ENCODE data around the gene PHF21B. TPM values are rescaled to one million over a fixed set of nuclear protein-coding genes. Genes with fewer than 3 reads are reported as not detected.

Gene PHF21B
- total and polyA plus RNA-seq, 2 experiments from 2014 or later, result 20.6 to 149 TPM

DNA sequence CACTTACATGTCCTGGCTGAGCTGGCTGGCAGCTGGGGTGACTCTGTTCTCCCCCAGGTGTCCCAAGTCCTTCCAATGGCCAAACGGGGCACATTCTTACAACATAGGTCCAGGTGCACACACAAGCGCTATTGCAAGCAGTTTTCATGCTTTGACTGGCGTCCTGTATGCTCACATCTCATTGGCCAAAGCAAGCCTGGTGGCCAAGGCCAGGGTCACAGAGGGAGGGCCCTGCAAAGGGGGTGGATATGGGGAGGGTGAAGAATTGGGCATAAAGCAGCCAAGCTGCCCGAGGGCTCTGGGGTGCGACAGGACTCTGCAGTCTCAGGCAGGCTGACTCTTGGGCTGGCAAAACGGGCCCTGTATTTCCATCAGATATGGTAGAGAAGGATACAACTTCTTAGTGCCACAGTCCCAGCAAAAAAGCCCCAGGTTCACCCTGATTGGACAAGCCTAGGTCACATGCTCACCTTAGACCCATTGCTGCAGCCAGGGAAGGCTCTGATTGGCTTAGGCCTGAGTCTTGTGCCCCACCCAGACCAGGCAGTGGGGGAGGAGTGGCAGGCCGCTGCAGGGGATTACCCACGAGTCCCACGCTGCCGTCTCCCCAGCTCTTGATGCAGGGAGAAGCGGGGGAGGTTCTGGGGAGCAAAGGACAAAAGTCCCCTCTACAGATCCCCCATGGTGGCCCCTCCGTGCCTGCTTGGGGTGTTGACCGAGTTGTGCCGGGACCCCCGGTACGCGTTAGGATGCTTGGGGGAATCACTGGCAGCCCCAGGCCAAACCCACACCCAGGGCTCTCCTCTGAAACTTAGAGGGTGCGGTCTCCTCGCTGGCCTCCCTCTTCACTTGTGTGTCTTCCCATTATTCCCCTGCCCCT, 146.6 kb downstream of the PHF21B start:
- Histone ChIP-seq H3F3A (replicated peaks; ENCODE audit: low read depth) (no peaks in the 10 kb centered on the region), H3K4me3 (no peak overlapping the region), H3K27ac (ENCODE audit: low read depth) (no peak overlapping the region), H3K36me3 (ENCODE audit: insufficient read depth) (no peaks in the 10 kb centered on the region), H3K79me2 (replicated peaks; ENCODE audit: insufficient read depth) (no peaks in the 10 kb centered on the region), H3K4me2 (no peak overlapping the region), H4K20me1 (replicated peaks; ENCODE audit: insufficient read depth) (no peaks in the 10 kb centered on the region), H3K4me1 (ENCODE audit: insufficient read depth) (no peaks in the 10 kb centered on the region), H3K9me2 (ENCODE audit: insufficient read depth) (no peaks in the 10 kb centered on the region), H2AFZ (no peak overlapping the region), H3K27me3 (ENCODE audit: insufficient read depth) (no peaks in the 10 kb centered on the region)
- TF ChIP-seq POLR2AphosphoS5 (IDR thresholded peaks at IDR 0.05; ENCODE audit: low read depth) (no peak), JUNB (IDR thresholded peaks at IDR 0.05; ENCODE audit: unreplicated experiment) (no peak), EZH2 (IDR thresholded peaks at IDR 0.05; ENCODE audit: low read depth, unreplicated experiment) (no peak), STAT1 (IDR thresholded peaks at IDR 0.05; ENCODE audit: unreplicated experiment) (no peak), EZH2phosphoT487 (IDR thresholded peaks at IDR 0.05; ENCODE audit: unreplicated experiment) (no peak), CREB1 (CRISPR knock-in tag; IDR thresholded peaks at IDR 0.05; ENCODE audit: low read depth) (no peak), ZNF331 (CRISPR knock-in tag; IDR thresholded peaks at IDR 0.05; ENCODE audit: low read depth) (no peak), NANOG (IDR thresholded peaks at IDR 0.05; ENCODE audit: borderline replicate concordance) (no peak), ZNF114 (CRISPR knock-in tag; IDR thresholded peaks at IDR 0.05) (no peak)
- TF ChIP-seq, protein P1, sequence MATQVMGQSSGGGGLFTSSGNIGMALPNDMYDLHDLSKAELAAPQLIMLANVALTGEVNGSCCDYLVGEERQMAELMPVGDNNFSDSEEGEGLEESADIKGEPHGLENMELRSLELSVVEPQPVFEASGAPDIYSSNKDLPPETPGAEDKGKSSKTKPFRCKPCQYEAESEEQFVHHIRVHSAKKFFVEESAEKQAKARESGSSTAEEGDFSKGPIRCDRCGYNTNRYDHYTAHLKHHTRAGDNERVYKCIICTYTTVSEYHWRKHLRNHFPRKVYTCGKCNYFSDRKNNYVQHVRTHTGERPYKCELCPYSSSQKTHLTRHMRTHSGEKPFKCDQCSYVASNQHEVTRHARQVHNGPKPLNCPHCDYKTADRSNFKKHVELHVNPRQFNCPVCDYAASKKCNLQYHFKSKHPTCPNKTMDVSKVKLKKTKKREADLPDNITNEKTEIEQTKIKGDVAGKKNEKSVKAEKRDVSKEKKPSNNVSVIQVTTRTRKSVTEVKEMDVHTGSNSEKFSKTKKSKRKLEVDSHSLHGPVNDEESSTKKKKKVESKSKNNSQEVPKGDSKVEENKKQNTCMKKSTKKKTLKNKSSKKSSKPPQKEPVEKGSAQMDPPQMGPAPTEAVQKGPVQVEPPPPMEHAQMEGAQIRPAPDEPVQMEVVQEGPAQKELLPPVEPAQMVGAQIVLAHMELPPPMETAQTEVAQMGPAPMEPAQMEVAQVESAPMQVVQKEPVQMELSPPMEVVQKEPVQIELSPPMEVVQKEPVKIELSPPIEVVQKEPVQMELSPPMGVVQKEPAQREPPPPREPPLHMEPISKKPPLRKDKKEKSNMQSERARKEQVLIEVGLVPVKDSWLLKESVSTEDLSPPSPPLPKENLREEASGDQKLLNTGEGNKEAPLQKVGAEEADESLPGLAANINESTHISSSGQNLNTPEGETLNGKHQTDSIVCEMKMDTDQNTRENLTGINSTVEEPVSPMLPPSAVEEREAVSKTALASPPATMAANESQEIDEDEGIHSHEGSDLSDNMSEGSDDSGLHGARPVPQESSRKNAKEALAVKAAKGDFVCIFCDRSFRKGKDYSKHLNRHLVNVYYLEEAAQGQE (IDR thresholded peaks at IDR 0.05; ENCODE audit: unreplicated experiment), result no peak
- TF ChIP-seq, protein P2, sequence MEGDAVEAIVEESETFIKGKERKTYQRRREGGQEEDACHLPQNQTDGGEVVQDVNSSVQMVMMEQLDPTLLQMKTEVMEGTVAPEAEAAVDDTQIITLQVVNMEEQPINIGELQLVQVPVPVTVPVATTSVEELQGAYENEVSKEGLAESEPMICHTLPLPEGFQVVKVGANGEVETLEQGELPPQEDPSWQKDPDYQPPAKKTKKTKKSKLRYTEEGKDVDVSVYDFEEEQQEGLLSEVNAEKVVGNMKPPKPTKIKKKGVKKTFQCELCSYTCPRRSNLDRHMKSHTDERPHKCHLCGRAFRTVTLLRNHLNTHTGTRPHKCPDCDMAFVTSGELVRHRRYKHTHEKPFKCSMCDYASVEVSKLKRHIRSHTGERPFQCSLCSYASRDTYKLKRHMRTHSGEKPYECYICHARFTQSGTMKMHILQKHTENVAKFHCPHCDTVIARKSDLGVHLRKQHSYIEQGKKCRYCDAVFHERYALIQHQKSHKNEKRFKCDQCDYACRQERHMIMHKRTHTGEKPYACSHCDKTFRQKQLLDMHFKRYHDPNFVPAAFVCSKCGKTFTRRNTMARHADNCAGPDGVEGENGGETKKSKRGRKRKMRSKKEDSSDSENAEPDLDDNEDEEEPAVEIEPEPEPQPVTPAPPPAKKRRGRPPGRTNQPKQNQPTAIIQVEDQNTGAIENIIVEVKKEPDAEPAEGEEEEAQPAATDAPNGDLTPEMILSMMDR (conservative IDR thresholded peaks at IDR 0.05; ENCODE audit: low read depth in 2 of 2), result no peak
- TF ChIP-seq, protein P3, sequence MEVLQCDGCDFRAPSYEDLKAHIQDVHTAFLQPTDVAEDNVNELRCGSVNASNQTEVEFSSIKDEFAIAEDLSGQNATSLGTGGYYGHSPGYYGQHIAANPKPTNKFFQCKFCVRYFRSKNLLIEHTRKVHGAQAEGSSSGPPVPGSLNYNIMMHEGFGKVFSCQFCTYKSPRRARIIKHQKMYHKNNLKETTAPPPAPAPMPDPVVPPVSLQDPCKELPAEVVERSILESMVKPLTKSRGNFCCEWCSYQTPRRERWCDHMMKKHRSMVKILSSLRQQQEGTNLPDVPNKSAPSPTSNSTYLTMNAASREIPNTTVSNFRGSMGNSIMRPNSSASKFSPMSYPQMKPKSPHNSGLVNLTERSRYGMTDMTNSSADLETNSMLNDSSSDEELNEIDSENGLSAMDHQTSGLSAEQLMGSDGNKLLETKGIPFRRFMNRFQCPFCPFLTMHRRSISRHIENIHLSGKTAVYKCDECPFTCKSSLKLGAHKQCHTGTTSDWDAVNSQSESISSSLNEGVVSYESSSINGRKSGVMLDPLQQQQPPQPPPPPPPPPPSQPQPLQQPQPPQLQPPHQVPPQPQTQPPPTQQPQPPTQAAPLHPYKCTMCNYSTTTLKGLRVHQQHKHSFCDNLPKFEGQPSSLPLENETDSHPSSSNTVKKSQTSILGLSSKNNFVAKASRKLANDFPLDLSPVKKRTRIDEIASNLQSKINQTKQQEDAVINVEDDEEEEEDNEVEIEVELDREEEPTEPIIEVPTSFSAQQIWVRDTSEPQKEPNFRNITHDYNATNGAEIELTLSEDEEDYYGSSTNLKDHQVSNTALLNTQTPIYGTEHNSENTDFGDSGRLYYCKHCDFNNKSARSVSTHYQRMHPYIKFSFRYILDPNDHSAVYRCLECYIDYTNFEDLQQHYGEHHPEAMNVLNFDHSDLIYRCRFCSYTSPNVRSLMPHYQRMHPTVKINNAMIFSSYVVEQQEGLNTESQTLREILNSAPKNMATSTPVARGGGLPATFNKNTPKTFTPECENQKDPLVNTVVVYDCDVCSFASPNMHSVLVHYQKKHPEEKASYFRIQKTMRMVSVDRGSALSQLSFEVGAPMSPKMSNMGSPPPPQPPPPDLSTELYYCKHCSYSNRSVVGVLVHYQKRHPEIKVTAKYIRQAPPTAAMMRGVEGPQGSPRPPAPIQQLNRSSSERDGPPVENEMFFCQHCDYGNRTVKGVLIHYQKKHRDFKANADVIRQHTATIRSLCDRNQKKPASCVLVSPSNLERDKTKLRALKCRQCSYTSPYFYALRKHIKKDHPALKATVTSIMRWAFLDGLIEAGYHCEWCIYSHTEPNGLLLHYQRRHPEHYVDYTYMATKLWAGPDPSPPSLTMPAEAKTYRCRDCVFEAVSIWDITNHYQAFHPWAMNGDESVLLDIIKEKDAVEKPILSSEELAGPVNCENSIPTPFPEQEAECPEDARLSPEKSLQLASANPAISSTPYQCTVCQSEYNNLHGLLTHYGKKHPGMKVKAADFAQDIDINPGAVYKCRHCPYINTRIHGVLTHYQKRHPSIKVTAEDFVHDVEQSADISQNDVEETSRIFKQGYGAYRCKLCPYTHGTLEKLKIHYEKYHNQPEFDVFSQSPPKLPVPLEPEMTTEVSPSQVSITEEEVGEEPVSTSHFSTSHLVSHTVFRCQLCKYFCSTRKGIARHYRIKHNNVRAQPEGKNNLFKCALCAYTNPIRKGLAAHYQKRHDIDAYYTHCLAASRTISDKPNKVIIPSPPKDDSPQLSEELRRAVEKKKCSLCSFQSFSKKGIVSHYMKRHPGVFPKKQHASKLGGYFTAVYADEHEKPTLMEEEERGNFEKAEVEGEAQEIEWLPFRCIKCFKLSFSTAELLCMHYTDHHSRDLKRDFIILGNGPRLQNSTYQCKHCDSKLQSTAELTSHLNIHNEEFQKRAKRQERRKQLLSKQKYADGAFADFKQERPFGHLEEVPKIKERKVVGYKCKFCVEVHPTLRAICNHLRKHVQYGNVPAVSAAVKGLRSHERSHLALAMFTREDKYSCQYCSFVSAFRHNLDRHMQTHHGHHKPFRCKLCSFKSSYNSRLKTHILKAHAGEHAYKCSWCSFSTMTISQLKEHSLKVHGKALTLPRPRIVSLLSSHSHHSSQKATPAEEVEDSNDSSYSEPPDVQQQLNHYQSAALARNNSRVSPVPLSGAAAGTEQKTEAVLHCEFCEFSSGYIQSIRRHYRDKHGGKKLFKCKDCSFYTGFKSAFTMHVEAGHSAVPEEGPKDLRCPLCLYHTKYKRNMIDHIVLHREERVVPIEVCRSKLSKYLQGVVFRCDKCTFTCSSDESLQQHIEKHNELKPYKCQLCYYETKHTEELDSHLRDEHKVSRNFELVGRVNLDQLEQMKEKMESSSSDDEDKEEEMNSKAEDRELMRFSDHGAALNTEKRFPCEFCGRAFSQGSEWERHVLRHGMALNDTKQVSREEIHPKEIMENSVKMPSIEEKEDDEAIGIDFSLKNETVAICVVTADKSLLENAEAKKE (CRISPR knock-in tag; IDR thresholded peaks at IDR 0.05), result no peak
- TF ChIP-seq, protein P4, sequence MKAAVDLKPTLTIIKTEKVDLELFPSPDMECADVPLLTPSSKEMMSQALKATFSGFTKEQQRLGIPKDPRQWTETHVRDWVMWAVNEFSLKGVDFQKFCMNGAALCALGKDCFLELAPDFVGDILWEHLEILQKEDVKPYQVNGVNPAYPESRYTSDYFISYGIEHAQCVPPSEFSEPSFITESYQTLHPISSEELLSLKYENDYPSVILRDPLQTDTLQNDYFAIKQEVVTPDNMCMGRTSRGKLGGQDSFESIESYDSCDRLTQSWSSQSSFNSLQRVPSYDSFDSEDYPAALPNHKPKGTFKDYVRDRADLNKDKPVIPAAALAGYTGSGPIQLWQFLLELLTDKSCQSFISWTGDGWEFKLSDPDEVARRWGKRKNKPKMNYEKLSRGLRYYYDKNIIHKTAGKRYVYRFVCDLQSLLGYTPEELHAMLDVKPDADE (IDR thresholded peaks at IDR 0.05), result no peak
- H3K27me3 Mint-ChIP-seq (ENCODE audit: insufficient read depth, low read depth, poor library complexity), result peaks cover 14% of the 10 kb centered on the region
- H3K36me3 Mint-ChIP-seq (ENCODE audit: low read depth), result peaks cover 28% of the 10 kb centered on the region
- H3K27ac Mint-ChIP-seq, result no peak overlapping the region
- no peak overlapping the region for H3K4me3 Mint-ChIP-seq
- H3K4me1 Mint-ChIP-seq, result peaks cover 4% of the 10 kb centered on the region; the same call in 2 of the 3 replicates
- H3K9me3 Mint-ChIP-seq, result no peaks in the 10 kb centered on the region; the same call in 2 of the 3 replicates
- ATAC-seq, result peak; percentile 75
- peak; percentile 48 for DNase-seq (ENCODE audit: low spot score)
